ENCODE data around the gene CD1B.

DNA sequence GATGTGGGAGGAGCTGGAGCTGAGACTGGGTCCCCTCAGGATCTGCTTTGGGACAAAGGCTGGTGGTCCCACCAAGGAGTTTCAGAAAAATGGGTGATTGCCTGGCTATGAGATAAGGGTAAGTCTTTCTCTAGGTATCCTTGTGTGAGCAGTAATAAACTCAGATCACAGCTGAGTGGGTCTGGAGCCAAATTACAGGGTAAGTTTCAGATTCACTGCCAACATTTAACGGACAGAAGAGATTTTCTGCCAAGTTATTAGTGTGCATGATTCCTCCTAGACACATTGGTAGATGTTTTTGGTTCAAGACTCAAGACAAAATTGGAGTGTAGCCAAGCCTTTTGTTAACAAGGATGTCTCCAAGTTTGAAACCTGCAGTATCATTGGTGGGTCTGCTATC lies 7.5 kb downstream of the CD1B start:
- TF ChIP-seq, protein P1, sequence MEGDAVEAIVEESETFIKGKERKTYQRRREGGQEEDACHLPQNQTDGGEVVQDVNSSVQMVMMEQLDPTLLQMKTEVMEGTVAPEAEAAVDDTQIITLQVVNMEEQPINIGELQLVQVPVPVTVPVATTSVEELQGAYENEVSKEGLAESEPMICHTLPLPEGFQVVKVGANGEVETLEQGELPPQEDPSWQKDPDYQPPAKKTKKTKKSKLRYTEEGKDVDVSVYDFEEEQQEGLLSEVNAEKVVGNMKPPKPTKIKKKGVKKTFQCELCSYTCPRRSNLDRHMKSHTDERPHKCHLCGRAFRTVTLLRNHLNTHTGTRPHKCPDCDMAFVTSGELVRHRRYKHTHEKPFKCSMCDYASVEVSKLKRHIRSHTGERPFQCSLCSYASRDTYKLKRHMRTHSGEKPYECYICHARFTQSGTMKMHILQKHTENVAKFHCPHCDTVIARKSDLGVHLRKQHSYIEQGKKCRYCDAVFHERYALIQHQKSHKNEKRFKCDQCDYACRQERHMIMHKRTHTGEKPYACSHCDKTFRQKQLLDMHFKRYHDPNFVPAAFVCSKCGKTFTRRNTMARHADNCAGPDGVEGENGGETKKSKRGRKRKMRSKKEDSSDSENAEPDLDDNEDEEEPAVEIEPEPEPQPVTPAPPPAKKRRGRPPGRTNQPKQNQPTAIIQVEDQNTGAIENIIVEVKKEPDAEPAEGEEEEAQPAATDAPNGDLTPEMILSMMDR (IDR thresholded peaks at IDR 0.05), result no peak
- no peak for TF ChIP-seq POLR2A (IDR thresholded peaks at IDR 0.05)
